GM21360 (cell line): ENCODE data around the gene RIC1.
"Not testable (repeated sequence)": the region's sequence is repeated elsewhere in the genome, so short reads cannot be mapped to it uniquely, and the experiment has no call there.

Experiments used
- ATAC-seq: cut with Tn5 transposase; IDR thresholded peaks from one replicate; pipeline ENCODE4 v1.9.1; 2021; ENCODE audit warnings: mild to moderate bottlenecking, moderate library complexity; ENCODE audit not compliant: unreplicated experiment

RIC1 gene

GRCh38 chr9:5720151-5720550, 91.2 kb downstream of the RIC1 start:
- no peak for ATAC-seq

GRCh38 chr9:5721279-5722087, 92.6 kb downstream of the RIC1 start:
- no peak for ATAC-seq

- ATAC-seq: not testable (repeated sequence)
Measured at GRCh38 chr9:5722679-5723078, 93.8 kb downstream of the RIC1 start.

- no peak for ATAC-seq
Measured at GRCh38 chr9:5735072-5735471, 106.2 kb downstream of the RIC1 start.

- no peak for ATAC-seq
Measured at GRCh38 chr9:5736563-5737346, 107.8 kb downstream of the RIC1 start.

GRCh38 chr9:5743109-5743508, 114.2 kb downstream of the RIC1 start:
- no peak for ATAC-seq

GRCh38 chr9:5748438-5748837, 119.5 kb downstream of the RIC1 start:
- ATAC-seq: no peak

- ATAC-seq: no peak
Measured at GRCh38 chr9:5749306-5749705, 120.4 kb downstream of the RIC1 start.

GRCh38 chr9:5750569-5750968, 121.7 kb downstream of the RIC1 start:
- no peak for ATAC-seq

- no peak for ATAC-seq
Measured at GRCh38 chr9:5756633-5757032, 127.7 kb downstream of the RIC1 start.

- no peak for ATAC-seq
Measured at GRCh38 chr9:5760338-5760737, 131.4 kb downstream of the RIC1 start.

GRCh38 chr9:5762421-5762820, 133.5 kb downstream of the RIC1 start:
- no peak for ATAC-seq

- peak; percentile 79 for ATAC-seq
Measured at GRCh38 chr9:5764130-5764868, 135.4 kb downstream of the RIC1 start.

- peak; percentile 72 for ATAC-seq
Measured at GRCh38 chr9:5767968-5768932, 139.3 kb downstream of the RIC1 start.

- no peak for ATAC-seq
Measured at GRCh38 chr9:5773324-5773999, 144.6 kb downstream of the RIC1 start.

- ATAC-seq: no peak
Measured at GRCh38 chr9:5778805-5779204, 149.9 kb downstream of the RIC1 start.

- not testable (repeated sequence) for ATAC-seq
Measured at GRCh38 chr9:5779705-5780218, 150.9 kb downstream of the RIC1 start.

- not testable (repeated sequence) for ATAC-seq
Measured at GRCh38 chr9:5783420-5783819, 154.5 kb downstream of the RIC1 start.

GRCh38 chr9:5783982-5784381, 155.1 kb downstream of the RIC1 start:
- ATAC-seq: no peak
